GM19372 (cell line): ENCODE results near the gene GALNT14.
"Not testable (repeated sequence)": the region's sequence is repeated elsewhere in the genome, so short reads cannot be mapped to it uniquely, and the experiment has no call there.

Source experiments
- ATAC-seq: cut with Tn5 transposase; IDR thresholded peaks from one replicate; pipeline ENCODE4 v1.9.1; 2021; ENCODE audit warnings: mild to moderate bottlenecking, low read depth, moderate library complexity; ENCODE audit not compliant: unreplicated experiment

Gene GALNT14

GRCh38 chr2:31138037-31138962 is at the start of gene GALNT14:
TSS of gene GALNT14 (minus strand) at chr2:31138440. CDS start at chr2:31138086, 354 bp downstream.
- ATAC-seq, result peak; percentile 57

- no peak for ATAC-seq
Observed at GRCh38 chr2:31187166-31187565, 48.9 kb upstream of the GALNT14 start.

DNA sequence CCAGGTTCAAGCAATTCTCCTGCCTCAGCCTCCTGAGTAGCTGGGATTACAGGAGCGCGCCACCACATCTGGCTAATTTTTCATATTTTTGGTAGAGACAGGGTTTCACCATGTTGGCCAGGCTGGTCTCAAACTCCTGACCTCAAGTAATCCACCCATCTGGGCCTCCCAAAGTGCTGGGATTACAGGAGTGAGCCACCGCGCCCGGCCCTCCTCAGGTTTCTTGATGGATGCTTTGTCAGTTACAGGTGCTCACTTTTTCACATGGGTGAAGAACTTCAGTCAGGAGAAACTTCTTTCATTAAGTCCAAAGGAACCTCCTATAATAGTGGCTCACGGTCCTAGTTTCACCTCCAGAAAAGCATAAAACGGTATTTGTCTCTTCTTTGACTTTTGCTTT is 45.7 kb upstream of the GALNT14 start:
- ATAC-seq, result not testable (repeated sequence)

- ATAC-seq, result no peak
Observed at GRCh38 chr2:31176742-31177141, 38.5 kb upstream of the GALNT14 start.

DNA sequence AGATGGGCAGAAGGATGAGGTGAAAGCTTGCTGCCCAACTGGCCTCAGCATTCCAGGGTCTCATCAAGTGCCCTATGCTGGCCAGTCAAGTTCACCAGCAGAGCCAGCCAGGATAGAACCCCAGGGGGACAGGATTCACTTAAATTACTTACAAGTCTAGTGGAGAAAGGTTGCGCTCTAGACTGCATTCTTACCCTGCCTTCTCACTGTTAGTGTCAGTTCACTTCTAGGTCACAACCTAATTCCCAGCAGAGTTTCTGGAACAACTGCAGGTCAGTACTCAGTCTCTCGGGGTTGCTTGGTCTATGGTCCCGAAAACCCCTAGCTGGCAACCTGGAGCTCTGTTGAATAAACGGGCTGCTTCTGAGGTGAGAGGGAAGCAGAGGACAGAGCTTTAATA is 32.9 kb upstream of the GALNT14 start:
- no peak for ATAC-seq

DNA sequence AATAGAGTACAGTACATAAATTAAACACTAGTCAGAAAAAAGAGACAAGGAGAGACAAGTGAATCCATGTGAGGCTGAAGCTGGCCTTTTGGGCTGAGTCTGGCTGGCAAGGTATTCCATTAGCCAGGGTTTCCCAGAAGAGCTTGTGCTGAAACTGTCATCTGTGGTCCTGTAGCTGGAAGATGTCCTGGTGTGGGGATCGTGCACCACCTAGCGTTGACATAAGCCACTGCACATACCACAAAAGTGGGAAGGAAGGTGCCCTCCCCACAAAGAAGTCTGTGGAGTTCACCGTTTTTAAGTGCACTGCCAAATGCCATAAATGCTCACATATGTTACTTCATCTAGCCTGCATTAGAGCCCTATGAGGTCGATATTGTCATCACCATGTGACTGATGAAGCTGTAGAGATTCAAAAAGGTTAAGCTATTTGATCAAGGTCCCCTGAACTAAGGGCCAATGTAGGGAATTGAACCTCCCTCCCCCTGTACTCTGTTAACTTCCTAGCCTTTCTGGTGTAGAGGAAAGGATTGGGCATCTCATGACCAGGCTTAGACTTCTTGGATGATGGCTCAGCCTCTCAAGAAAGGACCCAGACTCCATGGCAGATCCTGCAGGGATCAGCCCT is 31.9 kb upstream of the GALNT14 start:
- peak; percentile 62 for ATAC-seq

DNA sequence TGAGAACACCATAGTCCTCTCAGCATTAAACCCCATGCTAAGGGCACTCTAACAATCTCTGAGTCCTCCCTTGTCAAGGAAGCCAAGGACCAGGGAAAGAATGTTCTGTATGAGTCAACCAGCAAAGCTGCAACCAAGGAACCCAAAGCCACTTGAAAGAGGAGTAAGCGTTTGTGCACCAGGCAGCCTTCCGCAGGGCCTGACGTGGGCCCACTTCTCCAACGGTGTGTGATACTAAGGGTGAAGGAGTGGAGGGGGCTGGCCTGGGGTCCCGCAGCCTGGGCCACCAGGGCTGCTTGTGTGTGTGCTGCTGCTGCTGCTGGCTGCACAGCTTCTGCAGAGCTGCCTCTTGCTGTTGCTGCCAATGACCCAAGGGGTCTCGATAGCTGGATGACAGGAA is 30.1 kb upstream of the GALNT14 start:
- ATAC-seq, result no peak

DNA sequence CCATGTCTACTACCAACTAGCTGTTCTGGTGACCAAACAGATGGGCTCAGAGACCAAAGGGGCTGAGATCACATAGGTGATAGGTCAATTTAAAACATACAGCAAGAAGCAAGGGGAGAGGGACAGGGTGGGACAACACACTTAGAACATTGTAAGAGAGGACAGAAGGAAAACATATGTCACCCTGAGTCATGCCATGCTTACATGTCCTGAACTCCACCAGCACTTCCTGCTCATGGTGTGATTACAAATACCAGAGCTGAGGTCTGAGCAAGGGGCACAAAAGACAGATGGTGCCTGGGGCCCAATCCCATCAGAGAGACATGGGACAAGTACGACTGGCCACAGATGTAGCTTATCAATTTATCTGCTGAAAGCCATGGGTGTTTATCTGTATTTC is 28.7 kb upstream of the GALNT14 start:
- ATAC-seq, result no peak

DNA sequence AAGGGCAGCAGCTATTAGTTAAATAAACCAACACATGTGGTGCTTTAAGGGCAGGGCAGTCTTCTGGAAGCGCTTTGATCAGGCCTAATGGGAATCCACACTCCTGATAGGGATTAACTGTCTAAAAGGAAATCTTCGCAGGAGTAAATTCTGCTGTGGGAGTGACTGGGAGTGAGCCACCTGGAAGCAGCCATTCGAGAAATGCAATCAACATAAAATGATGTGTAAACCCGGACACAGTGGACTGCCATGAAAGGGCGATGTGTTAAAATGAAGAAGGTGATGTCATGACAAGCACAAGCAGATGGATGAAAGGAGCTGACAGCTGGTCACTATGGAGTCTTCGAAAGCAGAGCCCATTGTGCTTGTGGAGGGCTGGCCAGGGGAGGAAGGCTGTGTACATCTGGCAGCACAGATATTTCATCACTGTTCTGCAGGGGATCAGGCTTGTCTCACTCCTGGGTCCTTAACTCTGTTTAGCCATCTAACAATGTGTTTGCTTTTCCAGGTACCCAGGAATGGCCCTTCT is 24.8 kb upstream of the GALNT14 start:
- no peak for ATAC-seq

DNA sequence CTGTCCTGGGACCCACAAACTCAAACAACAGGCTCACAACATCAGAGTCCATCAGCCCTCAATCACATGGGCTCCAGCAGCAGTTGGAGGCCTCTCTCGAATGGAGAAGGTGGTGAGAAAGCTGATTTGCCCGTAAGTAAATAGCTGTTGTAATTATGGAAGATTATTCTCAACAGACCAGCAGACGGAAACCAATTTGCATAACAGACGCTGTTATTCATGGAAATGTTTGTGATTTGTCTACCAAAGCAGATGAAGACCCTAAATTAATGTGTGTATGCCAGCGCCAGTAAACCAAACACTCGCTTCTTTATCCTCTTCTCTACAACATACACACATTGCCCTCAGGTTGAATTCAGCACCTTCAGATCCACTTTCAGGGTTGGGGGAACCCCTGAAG is 23.4 kb upstream of the GALNT14 start:
- ATAC-seq, result no peak

DNA sequence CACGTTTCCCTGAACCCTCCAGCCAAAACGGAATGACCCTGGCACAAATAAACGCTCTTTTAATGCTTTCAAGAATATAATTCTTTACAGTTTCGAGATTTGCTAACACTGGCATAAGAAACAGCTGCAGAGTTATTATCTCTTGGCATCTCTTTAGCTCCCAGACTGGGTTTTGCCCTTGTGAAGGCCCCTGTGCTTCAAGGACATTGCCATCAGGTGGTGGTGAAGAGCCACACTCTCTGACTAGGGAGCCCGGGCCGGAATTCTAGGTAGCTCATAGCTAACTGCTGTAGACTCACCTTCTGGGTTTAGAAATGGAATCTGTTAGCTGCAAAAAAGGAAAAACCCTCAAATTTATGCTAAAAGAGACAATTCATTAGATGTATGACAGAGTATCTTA is 13.3 kb upstream of the GALNT14 start:
- no peak for ATAC-seq

DNA sequence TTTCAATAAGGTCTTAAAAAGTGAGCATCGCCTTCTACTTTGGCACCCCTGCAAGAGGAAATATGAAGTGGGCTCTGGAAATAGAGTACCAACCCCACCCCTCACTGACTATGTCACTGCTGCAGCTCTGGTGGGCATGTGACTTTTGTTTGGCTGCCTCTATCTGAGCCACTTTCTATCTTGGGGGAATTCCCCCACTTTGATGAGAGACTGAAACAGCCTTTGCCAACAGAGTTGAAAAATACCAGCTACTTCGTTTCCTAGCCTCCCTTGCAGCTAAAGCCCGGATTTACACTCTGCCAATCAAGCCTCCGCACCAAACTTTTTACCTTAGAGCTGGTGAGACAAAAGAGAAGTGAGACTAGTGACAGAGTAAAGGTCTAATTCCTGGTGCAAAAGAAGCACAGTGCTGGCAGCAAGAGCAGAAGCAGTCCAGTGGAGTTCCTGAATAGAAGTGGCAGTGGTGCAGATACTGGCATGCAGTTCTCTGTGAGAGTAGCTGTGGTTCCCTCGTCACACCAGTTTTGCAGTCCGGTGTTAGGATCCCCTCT is 12.0 kb upstream of the GALNT14 start:
- ATAC-seq, result no peak

DNA sequence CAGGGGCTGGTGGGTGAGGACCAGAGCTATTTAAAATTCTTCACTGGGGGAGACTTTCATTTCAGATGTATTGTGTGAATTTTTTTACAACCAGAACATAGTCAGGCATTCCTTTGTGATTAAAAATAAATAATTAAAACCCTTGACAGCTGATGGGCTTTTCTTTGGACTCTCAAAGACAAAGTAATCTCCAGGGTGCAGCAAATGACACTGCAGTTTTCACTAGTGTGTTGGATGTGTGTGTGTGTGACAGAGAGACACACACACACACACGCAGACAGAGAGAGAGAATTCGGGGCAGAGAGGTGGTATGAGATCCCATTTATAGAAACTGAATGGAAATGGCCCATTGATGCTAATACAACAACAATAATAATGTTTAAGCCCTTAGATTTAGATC is 10.3 kb upstream of the GALNT14 start:
- no peak for ATAC-seq

GRCh38 chr2:31147645-31148044 is 9.4 kb upstream of the GALNT14 start:
- ATAC-seq, result no peak

DNA sequence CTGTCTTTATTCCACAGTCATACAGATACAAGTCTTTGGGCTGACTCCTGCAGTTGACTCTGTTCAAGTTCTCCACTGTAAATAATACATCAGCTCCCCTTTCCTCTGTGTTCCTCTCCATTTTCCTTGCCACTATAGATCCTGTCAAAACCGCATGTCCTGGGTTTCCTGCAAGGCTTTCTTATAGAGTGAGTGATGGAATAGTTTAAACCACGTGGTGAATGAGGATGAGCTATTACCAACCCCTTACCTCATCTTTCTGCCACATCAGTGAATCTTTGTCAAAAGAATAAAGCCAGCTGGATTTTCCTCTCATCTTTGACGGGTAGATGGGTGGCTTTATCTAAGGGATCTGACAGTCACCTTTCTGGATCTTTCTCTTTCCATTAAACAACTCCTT is 3.9 kb upstream of the GALNT14 start:
- no peak for ATAC-seq

- no peak for ATAC-seq
Observed at GRCh38 chr2:31141443-31142085, 3.3 kb upstream of the GALNT14 start.

DNA sequence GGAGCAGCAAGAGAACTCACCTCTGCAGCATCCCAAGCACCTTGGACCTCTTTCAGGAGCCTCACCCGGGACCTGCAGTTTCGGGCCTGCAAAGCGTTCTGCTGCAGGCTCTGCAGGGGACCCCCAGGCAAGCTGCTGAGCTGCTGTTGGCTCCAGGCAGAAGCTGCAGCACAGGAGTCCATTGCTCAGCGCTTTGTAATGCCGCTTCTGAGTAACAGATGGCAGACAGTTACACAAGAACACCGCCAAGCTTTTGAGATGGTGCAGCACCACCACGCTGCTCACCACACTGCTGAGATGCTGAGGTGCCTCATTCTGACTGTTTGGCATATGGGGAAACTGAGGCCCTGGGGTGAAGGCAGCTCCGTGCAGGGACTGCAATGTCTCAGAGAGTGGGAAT is 1.9 kb upstream of the GALNT14 start:
- no peak for ATAC-seq

GRCh38 chr2:31139671-31140070 is 1.4 kb upstream of the GALNT14 start:
- no peak for ATAC-seq

- no peak for ATAC-seq
Observed at GRCh38 chr2:31137211-31138036, 816 bp downstream of the GALNT14 start.

DNA sequence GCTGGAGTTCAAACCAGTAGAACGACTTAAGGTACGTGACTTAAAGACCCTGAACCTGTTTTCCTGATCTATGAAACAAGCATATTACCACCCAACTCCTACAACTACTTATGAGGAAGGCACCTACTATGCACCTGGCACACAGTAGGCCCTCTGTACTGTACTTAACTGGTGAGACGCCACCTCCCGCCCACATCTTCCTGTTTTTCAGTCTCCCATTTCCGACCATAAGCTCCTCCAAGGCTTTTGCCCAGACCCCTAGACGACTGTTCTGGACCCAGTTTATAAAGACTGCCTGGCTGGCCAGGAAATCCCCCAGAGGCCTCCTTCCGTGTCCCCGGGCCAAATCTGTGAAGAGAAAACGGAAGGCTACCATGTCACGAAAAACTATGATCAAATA is 1.5 kb downstream of the GALNT14 start:
- no peak for ATAC-seq
